ENCODE data around the gene CACNA1F.

CACNA1F gene

DNA sequence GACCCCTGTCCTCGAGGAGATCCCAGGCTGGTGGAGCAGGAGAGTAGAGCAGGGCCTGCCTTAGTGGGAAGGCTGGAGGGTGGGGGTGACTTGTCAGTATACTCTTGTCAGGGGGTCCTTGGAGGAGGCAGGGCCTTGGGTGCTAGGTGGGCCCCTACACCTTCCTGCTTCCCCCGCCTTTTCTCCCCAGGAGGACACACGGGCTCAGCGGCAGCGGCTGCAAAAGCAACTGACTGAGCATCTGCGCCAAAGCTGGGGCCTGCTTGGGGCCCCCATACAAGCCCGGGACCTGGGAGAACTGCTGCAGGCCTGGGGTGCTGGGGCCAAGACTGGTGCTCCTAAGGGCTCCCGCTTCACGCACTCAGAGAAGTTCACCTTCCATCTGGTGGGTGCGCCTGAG lies 13.4 kb upstream of the CACNA1F start:
- no peak for DNase-seq (ENCODE audit: extremely low spot score)
- TF ChIP-seq, protein P1, sequence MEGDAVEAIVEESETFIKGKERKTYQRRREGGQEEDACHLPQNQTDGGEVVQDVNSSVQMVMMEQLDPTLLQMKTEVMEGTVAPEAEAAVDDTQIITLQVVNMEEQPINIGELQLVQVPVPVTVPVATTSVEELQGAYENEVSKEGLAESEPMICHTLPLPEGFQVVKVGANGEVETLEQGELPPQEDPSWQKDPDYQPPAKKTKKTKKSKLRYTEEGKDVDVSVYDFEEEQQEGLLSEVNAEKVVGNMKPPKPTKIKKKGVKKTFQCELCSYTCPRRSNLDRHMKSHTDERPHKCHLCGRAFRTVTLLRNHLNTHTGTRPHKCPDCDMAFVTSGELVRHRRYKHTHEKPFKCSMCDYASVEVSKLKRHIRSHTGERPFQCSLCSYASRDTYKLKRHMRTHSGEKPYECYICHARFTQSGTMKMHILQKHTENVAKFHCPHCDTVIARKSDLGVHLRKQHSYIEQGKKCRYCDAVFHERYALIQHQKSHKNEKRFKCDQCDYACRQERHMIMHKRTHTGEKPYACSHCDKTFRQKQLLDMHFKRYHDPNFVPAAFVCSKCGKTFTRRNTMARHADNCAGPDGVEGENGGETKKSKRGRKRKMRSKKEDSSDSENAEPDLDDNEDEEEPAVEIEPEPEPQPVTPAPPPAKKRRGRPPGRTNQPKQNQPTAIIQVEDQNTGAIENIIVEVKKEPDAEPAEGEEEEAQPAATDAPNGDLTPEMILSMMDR (IDR thresholded peaks at IDR 0.05; ENCODE audit: control extremely low read depth, extremely low read depth, low read depth, missing control alignments): no peak
- ChIA-PET POLR2A (no interaction called here), CTCF (no interaction called here)

DNA sequence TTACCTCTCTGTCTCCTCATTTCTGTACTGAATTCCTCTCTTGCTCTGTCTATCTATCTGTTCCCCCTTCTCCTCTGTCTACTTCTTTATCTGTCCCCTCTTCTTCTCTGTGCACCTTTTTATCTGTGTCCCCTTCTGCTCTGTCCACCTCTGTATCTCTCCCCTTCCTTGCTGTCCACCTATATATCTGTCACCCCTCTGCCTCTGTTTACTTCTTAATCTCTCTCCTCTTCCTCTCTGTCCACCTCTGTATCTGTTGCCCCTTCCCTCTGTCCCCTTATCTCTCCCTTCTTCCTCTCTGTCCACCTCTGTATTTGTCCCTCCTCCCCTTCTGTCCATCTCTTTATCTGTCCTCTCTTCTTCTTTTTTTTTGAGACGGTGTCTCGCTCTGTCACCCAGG lies 11.1 kb upstream of the CACNA1F start:
- ChIA-PET CTCF (no interaction called here), POLR2A (no interaction called here)
- no peak for DNase-seq (ENCODE audit: extremely low spot score)
- TF ChIP-seq, protein P1 (IDR thresholded peaks at IDR 0.05; ENCODE audit: control extremely low read depth, extremely low read depth, low read depth, missing control alignments): no peak

DNA sequence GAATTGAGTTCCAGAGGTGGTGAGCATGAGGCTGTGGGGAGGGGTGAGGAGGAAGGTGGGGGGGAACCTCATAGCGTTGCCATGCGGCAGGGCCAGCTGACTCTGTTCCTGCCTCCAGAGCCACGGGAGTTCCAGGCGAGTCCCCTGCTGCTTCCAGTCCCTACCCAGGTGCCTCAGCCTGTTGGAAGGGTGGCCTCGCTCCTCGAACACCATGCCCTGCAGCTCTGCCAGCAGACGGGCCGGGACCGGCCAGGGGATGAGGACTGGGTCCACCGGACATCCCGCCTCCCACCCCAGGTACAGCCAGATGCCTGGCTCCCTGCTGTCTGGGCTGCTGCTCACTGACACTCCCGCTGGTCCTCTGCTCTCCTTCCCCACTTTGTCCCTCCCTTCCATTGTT lies 10.0 kb upstream of the CACNA1F start:
- POLR2A ChIA-PET: no interaction called here
- no peak for DNase-seq (ENCODE audit: extremely low spot score)
- TF ChIP-seq, protein P1 (IDR thresholded peaks at IDR 0.05; ENCODE audit: control extremely low read depth, extremely low read depth, low read depth, missing control alignments): no peak
- CTCF ChIA-PET: no interaction called here

DNA sequence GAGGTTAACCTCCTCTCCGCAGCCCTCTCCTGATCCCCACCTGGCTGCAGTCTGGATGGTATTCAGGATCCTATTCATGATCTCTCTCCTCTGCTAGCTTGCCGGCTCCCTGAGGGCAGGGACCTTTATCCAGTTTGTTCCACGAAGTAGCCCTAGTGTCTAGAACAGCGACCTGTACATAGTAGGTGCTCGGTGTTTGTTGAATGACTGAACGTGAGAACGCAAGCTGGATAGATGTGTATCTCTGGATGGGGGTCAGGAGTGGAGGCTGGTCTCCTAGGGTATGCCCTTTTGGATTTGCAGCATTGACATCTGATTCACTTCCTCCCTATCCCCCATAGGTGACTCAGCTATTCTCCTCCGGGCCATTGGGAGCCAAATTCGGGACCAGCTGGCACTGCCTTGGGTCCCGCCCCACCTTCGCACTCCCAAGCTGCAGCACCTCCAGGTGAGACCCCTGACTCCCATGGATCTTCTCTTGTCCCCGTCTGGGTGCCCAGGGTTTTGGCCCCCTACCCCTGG lies 9.5 kb upstream of the CACNA1F start:
- ChIA-PET POLR2A (no interaction called here), CTCF (no interaction called here)
- TF ChIP-seq, protein P1 (IDR thresholded peaks at IDR 0.05; ENCODE audit: control extremely low read depth, extremely low read depth, low read depth, missing control alignments): no peak
- DNase-seq (ENCODE audit: extremely low spot score): no peak

DNA sequence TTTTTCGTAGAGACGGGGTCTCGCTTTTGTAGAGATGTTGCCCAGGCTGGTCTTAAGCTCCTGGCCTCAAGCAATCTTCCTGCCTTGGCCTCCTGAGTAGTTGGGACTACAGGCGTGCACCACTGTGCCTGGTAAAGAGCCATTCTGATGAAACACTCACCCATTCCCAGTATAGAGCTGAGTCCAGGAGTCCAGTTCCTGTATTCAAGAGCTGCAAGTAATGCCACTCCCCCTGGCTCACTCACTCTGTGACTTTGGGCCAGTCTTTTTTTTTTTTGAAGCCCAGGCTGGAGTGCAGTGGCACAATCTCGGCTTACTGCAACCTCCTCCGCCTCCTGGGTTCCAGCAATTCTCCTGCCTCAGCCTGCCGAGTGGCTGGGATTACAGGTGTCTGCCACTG lies 5.6 kb upstream of the CACNA1F start:
- DNase-seq (ENCODE audit: extremely low spot score): no peak
- TF ChIP-seq, protein P1 (IDR thresholded peaks at IDR 0.05; ENCODE audit: control extremely low read depth, extremely low read depth, low read depth, missing control alignments): no peak
- CTCF ChIA-PET: interaction anchor here (1.4 kb wide), 1 partner anchor 9 kb away, joined by 4 read pairs; no protein-coding TSS in a partner anchor
- POLR2A ChIA-PET: no interaction called here

DNA sequence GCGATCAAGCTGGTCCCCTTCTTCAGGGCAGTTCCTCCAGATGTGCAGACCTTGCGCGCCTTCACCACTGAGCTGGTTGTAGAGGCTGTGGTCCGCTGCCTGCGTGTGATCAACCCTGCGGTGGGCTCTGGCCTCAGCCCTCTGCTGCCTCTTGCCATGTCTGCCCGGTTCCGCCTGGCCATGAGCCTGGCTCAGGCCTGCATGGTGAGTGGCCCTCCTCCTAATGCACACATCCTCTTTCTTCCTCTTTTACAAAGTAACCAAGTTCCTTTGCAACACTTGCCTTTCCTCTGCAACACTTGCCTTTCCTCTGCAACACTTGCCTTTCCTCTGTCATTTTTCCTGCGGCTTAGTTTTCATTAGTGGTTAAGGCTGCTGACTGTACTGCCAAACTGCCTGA lies 3.9 kb upstream of the CACNA1F start:
- TF ChIP-seq, protein P1 (IDR thresholded peaks at IDR 0.05; ENCODE audit: control extremely low read depth, extremely low read depth, low read depth, missing control alignments): no peak
- ChIA-PET CTCF (interaction anchor here (1.3 kb wide), 1 partner anchor 44 kb away, joined by 3 read pairs; no protein-coding TSS in a partner anchor), POLR2A (no interaction called here)
- no peak for DNase-seq (ENCODE audit: extremely low spot score)
